Measurements from ENCODE around the gene LIMS1.
"Not testable (repeated sequence)": the region's sequence is repeated elsewhere in the genome, so short reads cannot be mapped to it uniquely, and the experiment has no call there.

Gene LIMS1

GRCh38 chr2:108536133-108536780, 2.0 kb downstream of the LIMS1 start:
- no peak for DNase-seq (ENCODE audit: low spot score in 2 of 2)
- Histone ChIP-seq H3K4me1 (peaks cover 14% of the 10 kb centered on the region), H3K9me3 (no peaks in the 10 kb centered on the region), H3K4me3 (peak overlapping the region; percentile 77; the same call in 1 of the 2 replicates), H3K27me3 (ENCODE audit: low read depth) (no peaks in the 10 kb centered on the region), H3K36me3 (replicated peaks) (no peaks in the 10 kb centered on the region; the same call in 1 of the 2 replicates)
- in situ Hi-C loops (cut with MboI; ENCODE audit: low sequenced_read_pairs): no loop called here

DNA sequence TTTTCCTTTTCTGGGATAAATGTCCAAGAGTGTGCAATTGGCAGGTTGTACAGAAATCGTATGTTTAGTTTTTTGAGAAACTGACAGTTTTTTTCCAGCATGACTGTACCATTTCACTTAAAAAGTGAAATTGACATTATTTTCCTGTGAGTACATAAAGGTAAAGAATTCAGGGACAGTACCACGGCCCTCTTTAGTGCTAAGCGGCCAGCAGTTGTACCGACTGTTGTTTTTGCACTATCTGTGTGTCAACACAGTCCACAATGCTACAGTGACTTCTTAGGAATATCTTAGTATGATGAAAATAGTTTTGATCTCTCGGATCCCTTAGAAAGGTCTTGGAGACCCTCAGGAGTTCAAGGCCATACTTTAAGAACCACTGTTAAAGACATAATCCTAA, 2.6 kb downstream of the LIMS1 start:
- no peaks in the 10 kb centered on the region for H3K9me3 ChIP-seq
- no peaks in the 10 kb centered on the region; the same call in 1 of the 2 replicates for H3K36me3 ChIP-seq (replicated peaks)
- peaks cover 14% of the 10 kb centered on the region for H3K4me1 ChIP-seq
- in situ Hi-C loops (cut with MboI; ENCODE audit: low sequenced_read_pairs): no loop called here
- no peaks in the 10 kb centered on the region for H3K27me3 ChIP-seq (ENCODE audit: low read depth)
- DNase-seq (ENCODE audit: low spot score in 2 of 2): no peak
- H3K4me3 ChIP-seq: no peak overlapping the region

DNA sequence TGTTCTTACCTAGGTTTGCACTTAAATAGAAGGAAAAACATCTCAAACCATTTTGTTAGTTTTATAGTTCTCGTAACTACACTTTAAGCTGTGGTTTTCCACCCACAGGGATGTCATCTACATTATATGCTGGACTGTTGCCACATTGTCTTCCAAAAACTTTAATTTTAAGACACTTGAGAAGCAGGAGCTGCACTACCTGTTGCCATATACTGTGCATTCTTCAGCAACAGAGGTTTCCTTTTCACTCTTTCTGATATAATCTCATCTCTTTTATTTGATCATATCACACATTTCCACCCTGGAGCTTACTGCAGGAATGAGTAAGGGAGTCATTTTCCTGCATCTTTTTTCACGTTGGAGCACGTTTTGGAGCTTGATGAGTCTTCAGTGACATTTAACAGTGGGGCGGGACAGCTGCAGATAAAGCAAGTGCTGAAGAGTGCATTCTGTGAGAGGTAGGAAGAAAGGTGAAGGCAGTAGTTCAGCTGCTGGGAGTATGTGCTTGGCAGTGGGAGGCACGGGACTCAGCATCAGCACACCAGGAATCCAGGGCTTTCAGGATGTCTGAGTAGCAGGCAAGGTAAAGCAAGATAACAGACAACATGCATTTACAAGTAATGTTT, 3.8 kb downstream of the LIMS1 start:
- Histone ChIP-seq H3K4me3 (no peak overlapping the region), H3K9me3 (no peaks in the 10 kb centered on the region), H3K27me3 (ENCODE audit: low read depth) (no peaks in the 10 kb centered on the region), H3K4me1 (peaks cover 14% of the 10 kb centered on the region), H3K36me3 (replicated peaks) (no peaks in the 10 kb centered on the region; the same call in 1 of the 2 replicates)
- in situ Hi-C loops (cut with MboI; ENCODE audit: low sequenced_read_pairs): no loop called here
- no peak for DNase-seq (ENCODE audit: low spot score in 2 of 2)

DNA sequence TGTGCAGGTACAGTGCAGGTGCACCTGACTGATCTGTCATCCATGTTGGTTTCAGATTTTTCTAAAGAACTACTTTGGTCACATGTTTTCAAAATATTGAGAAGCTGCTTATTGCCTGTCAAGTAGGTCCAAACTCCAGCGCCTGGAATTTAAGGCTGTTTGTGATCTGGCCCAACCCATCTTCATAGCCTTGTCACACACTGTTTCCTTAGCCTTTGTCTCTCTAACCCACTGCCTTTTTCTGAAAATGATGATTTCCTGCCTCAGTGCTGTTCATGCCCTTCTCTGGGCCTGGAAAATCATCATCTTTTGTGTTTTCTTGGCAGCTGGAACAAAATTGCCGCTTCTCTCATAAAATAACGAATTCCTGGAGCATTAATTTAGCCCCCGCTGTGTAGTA, 7.2 kb downstream of the LIMS1 start:
- no peak for DNase-seq (ENCODE audit: low spot score in 2 of 2)

DNA sequence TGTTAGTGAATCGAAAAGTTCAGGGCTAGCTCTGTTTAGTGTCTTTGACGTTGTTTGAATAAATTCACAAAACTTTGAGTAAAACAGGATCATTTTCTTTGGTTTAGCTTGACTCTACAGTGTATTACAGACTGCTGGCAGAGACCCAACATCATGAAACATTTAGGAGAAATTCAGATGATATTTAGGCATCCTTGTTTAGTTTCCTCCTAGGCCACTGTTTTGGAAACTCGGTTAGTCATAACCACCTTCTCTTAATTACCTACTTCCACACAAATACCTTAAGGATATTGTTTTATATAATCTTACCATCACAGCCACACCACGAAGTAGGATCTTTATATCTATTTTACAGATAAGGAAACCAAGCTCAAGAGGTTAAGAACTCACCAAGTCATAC, 7.8 kb downstream of the LIMS1 start:
- no peaks in the 10 kb centered on the region for H3K9me3 ChIP-seq
- no peak for DNase-seq (ENCODE audit: low spot score in 2 of 2)
- no peak overlapping the region for H3K4me3 ChIP-seq
- in situ Hi-C loops (cut with MboI; ENCODE audit: low sequenced_read_pairs): no loop called here
- peaks cover 12% of the 10 kb centered on the region for H3K4me1 ChIP-seq
- no peaks in the 10 kb centered on the region for H3K27me3 ChIP-seq (ENCODE audit: low read depth)
- H3K36me3 ChIP-seq (replicated peaks): no peaks in the 10 kb centered on the region; the same call in 1 of the 2 replicates

More for the DNA sequence above, 7.2 kb downstream of the LIMS1 start:
- in situ Hi-C loops (cut with MboI; ENCODE audit: low sequenced_read_pairs): no loop called here
- Histone ChIP-seq H3K4me3 (no peak overlapping the region), H3K27me3 (ENCODE audit: low read depth) (no peaks in the 10 kb centered on the region), H3K36me3 (replicated peaks) (no peaks in the 10 kb centered on the region; the same call in 1 of the 2 replicates), H3K4me1 (peaks cover 12% of the 10 kb centered on the region), H3K9me3 (no peaks in the 10 kb centered on the region)

- Histone ChIP-seq H3K9me3 (no peaks in the 10 kb centered on the region), H3K27me3 (ENCODE audit: low read depth) (no peaks in the 10 kb centered on the region), H3K4me3 (no peak overlapping the region), H3K36me3 (replicated peaks) (no peaks in the 10 kb centered on the region), H3K4me1 (no peaks in the 10 kb centered on the region)
- no peak for DNase-seq (ENCODE audit: low spot score in 2 of 2)
- in situ Hi-C loops (cut with MboI; ENCODE audit: low sequenced_read_pairs): no loop called here
Measured at GRCh38 chr2:108547606-108548005, 13.3 kb downstream of the LIMS1 start.

DNA sequence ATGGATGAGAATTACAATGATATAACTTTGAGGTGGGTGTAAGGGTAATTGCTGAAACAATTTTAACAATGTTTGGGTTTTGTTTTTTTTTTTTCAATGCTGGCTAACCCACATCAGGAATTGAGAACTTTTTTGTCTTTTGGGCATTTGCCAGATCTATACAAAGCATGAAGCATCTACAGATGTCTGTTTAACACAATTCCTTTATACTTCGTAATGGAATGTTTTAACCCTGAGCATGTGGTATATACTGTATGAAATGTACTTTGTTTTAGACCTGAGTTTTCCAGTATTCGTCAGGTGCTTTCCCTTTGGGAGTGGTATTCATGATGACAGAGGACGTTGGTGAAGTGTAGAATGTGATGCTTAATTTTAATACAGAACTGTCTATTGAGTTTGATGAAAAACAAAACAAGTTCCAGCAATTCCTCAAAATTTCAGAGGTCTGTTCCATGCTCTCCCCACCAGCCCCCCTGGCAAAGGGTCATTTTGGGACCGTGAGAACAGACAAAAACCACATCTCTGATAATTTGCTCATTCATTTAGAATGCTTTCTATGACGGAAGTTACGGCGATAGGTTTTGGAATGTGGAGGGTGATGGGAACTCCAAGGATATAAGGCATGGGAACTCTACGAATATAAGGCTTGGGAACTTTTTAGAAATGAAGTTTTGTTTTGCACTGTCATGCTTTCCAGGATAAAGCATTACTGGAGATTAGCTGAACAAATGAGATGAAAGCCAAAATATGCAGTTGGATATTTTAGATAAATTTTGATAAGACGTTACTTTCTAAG, 14.1 kb downstream of the LIMS1 start:
- no peaks in the 10 kb centered on the region for H3K9me3 ChIP-seq
- in situ Hi-C loops (cut with MboI; ENCODE audit: low sequenced_read_pairs): no loop called here
- H3K36me3 ChIP-seq (replicated peaks): no peaks in the 10 kb centered on the region
- H3K27me3 ChIP-seq (ENCODE audit: low read depth): no peaks in the 10 kb centered on the region
- H3K4me3 ChIP-seq: no peak overlapping the region
- DNase-seq (ENCODE audit: low spot score in 2 of 2): no peak
- H3K4me1 ChIP-seq: no peaks in the 10 kb centered on the region

- Histone ChIP-seq H3K27me3 (ENCODE audit: low read depth) (no peaks in the 10 kb centered on the region), H3K9me3 (no peaks in the 10 kb centered on the region), H3K36me3 (replicated peaks) (no peaks in the 10 kb centered on the region), H3K4me3 (no peak overlapping the region), H3K4me1 (no peaks in the 10 kb centered on the region)
- in situ Hi-C loops (cut with MboI; ENCODE audit: low sequenced_read_pairs): no loop called here
- DNase-seq (ENCODE audit: low spot score in 2 of 2): no peak
Measured at GRCh38 chr2:108552566-108552965, 18.3 kb downstream of the LIMS1 start.

DNA sequence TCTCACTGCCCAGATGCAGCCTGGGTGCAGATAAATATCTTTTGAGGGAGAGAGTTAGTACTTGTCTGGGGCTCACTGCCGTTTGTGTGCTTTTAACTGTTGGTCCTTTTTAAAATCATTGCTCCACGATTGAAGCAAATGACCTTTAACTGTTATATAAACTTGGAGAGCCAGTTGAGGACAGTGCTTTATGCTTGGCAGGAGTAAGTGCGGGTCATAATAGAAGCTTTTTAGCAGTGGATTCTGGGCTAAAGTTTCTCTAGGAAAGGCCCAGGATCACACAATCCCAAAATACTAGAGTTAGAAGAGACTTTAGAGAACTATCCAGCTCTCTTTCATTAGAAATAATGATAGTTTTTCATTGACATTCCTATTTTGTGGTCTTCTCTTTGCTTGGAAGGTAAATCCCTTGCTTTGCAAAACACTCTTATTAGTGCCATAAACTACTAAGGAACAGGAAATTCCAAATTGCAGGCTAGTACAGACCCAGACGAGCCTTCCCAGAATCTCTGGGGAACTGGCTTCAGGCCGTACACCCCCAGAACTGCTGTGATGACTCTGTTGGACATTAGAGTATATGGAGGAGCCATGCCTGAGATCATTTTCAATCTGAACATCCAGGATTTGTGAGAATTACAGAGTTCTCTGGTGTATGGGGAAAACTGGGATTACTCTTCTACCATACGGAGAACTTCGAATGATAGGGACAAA, 19.1 kb downstream of the LIMS1 start:
- no peaks in the 10 kb centered on the region for H3K4me1 ChIP-seq
- DNase-seq (ENCODE audit: low spot score in 2 of 2): no peak
- H3K27me3 ChIP-seq (ENCODE audit: low read depth): no peaks in the 10 kb centered on the region
- H3K4me3 ChIP-seq: no peak overlapping the region
- no peaks in the 10 kb centered on the region for H3K9me3 ChIP-seq
- H3K36me3 ChIP-seq (replicated peaks): no peaks in the 10 kb centered on the region
- in situ Hi-C loops (cut with MboI; ENCODE audit: low sequenced_read_pairs): no loop called here

GRCh38 chr2:108554528-108554927, 20.3 kb downstream of the LIMS1 start:
- no peaks in the 10 kb centered on the region for H3K4me1 ChIP-seq
- H3K27me3 ChIP-seq (ENCODE audit: low read depth): no peaks in the 10 kb centered on the region
- H3K36me3 ChIP-seq (replicated peaks): no peaks in the 10 kb centered on the region
- DNase-seq (ENCODE audit: low spot score in 2 of 2): no peak
- H3K9me3 ChIP-seq: no peaks in the 10 kb centered on the region
- in situ Hi-C loops (cut with MboI; ENCODE audit: low sequenced_read_pairs): no loop called here
- no peak overlapping the region for H3K4me3 ChIP-seq

GRCh38 chr2:108555572-108555971, 21.3 kb downstream of the LIMS1 start:
- Histone ChIP-seq H3K9me3 (no peaks in the 10 kb centered on the region), H3K4me1 (no peaks in the 10 kb centered on the region), H3K36me3 (replicated peaks) (no peaks in the 10 kb centered on the region), H3K27me3 (ENCODE audit: low read depth) (no peaks in the 10 kb centered on the region), H3K4me3 (no peak overlapping the region)
- no peak for DNase-seq (ENCODE audit: low spot score in 2 of 2)
- in situ Hi-C loops (cut with MboI; ENCODE audit: low sequenced_read_pairs): no loop called here

GRCh38 chr2:108556581-108556980, 22.3 kb downstream of the LIMS1 start:
- H3K4me1 ChIP-seq; DNase-seq (ENCODE audit: low spot score in 2 of 2); in situ Hi-C loops (cut with MboI; ENCODE audit: low sequenced_read_pairs); H3K9me3 ChIP-seq; H3K36me3 ChIP-seq (replicated peaks); H3K27me3 ChIP-seq (ENCODE audit: low read depth); H3K4me3 ChIP-seq: not testable (repeated sequence)

- H3K9me3 ChIP-seq: no peaks in the 10 kb centered on the region
- H3K4me3 ChIP-seq: no peak overlapping the region
- H3K4me1 ChIP-seq: no peaks in the 10 kb centered on the region
- DNase-seq (ENCODE audit: low spot score in 2 of 2): no peak
- in situ Hi-C loops (cut with MboI; ENCODE audit: low sequenced_read_pairs): no loop called here
- no peaks in the 10 kb centered on the region for H3K36me3 ChIP-seq (replicated peaks)
- no peaks in the 10 kb centered on the region for H3K27me3 ChIP-seq (ENCODE audit: low read depth)
Measured at GRCh38 chr2:108560241-108560811, 26.1 kb downstream of the LIMS1 start.

All from HAP-1 (cell line).